CD14-positive monocyte (primary cell): ENCODE measurements around the gene CROCC2. TPM values are rescaled to one million over a fixed set of nuclear protein-coding genes. Genes with fewer than 3 reads are reported as not detected.
A peak's percentile ranks its signal among the peaks of the same experiment; 100 is the strongest.

Experiments used
- DNase-seq, 3 donors: peaks; one replicate each; pipeline ENCODE4 v3.0.0-alpha.2; 2011 to 2022
- H2AFZ ChIP-seq: 2 replicates; pipeline ENCODE4 v1.6.0; 2012; ENCODE audit warnings: mild to moderate bottlenecking, low read depth, low read length, inconsistent platforms; ENCODE audit not compliant: insufficient read depth, poor library complexity, severe bottlenecking
- H3K27ac ChIP-seq, 2 donors: 1 replicate in 1 of 2; 2 replicates in 1 of 2; pipeline ENCODE4 v1.5.1; 2012 to 2013; ENCODE audit warnings: low read length in 2 of 2, control low read depth in 1 of 2, inconsistent platforms in 1 of 2, low read depth in 1 of 2, mild to moderate bottlenecking in 1 of 2
- H3K27me3 ChIP-seq, 2 donors: one replicate each; pipeline versions ENCODE4 v1.6.0 to v1.6.1; 2011 to 2013; ENCODE audit warnings: low read length in 2 of 2; ENCODE audit not compliant: control insufficient read depth in 2 of 2, insufficient read depth in 2 of 2
- H3K36me3 ChIP-seq, 2 donors: replicated peaks in 1 of 2; 1 replicate in 1 of 2; 2 replicates in 1 of 2; pipeline versions ENCODE4 v1.5.1 to v1.6.1; 2012 to 2013; ENCODE audit warnings: low read length in 2 of 2, control low read depth in 1 of 2, inconsistent platforms in 1 of 2, mild to moderate bottlenecking in 1 of 2; ENCODE audit not compliant: insufficient read depth in 2 of 2, control insufficient read depth in 1 of 2
- H3K4me1 ChIP-seq, 2 donors: 1 replicate in 1 of 2; 2 replicates in 1 of 2; pipeline versions ENCODE4 v1.5.1 to v1.6.1; 2012 to 2013; ENCODE audit warnings: low read length in 2 of 2, control low read depth in 1 of 2, inconsistent platforms in 1 of 2, mild to moderate bottlenecking in 1 of 2, moderate library complexity in 1 of 2; ENCODE audit not compliant: insufficient read depth in 2 of 2, control insufficient read depth in 1 of 2
- H3K4me2 ChIP-seq: replicated peaks from 2 replicates; pipeline ENCODE3; 2012; ENCODE audit warnings: low read length, moderate library complexity, mild to moderate bottlenecking; ENCODE audit not compliant: poor library complexity, severe bottlenecking; ENCODE audit errors: extremely low read depth
- H3K4me3 ChIP-seq, 3 experiments: fragments of 200-600 bp in 1 of 3; sonication (generic) in 1 of 3; replicated peaks in 1 of 3; 1 replicate in 2 of 3; 2 replicates in 1 of 3; pipeline ENCODE4 v1.5.1; 2011 to 2013; ENCODE audit warnings: low read length in 3 of 3, mild to moderate bottlenecking in 3 of 3, control low read depth in 2 of 3, low read depth in 2 of 3, inconsistent platforms in 1 of 3, moderate library complexity in 1 of 3
- H3K79me2 ChIP-seq: 2 replicates; pipeline ENCODE4 v1.6.0; 2012; ENCODE audit warnings: mild to moderate bottlenecking, control low read depth, inconsistent platforms, low read length, moderate library complexity; ENCODE audit not compliant: insufficient read depth
- H3K9ac ChIP-seq: 2 replicates; pipeline ENCODE4 v1.6.0; 2017; ENCODE audit warnings: low read length, mild to moderate bottlenecking; ENCODE audit not compliant: insufficient read depth, poor library complexity, severe bottlenecking
- H3K9me3 ChIP-seq, 2 donors: replicated peaks in 1 of 2; 1 replicate in 1 of 2; 2 replicates in 1 of 2; pipeline versions ENCODE4 v1.5.1 to v1.6.1; 2012 to 2013; ENCODE audit warnings: low read length in 2 of 2, control low read depth in 1 of 2; ENCODE audit not compliant: control insufficient read depth in 1 of 2, insufficient read depth in 1 of 2
- H4K20me1 ChIP-seq: 2 replicates; pipeline ENCODE4 v1.6.0; 2012; ENCODE audit warnings: mild to moderate bottlenecking, low read length, control low read depth, moderate library complexity; ENCODE audit not compliant: insufficient read depth
- H3K27ac Mint-ChIP-seq, 7 donors: one replicate each; pipeline ENCODE4 v1.8.0; 2020; ENCODE audit warnings: mild to moderate bottlenecking in 7 of 7, mixed read lengths in 7 of 7, moderate library complexity in 6 of 7, inconsistent platforms in 2 of 7
- H3K27me3 Mint-ChIP-seq, 3 donors: one replicate each; pipeline ENCODE4 v1.8.0; 2021 to 2022; ENCODE audit warnings: low read depth in 3 of 3, mild to moderate bottlenecking in 3 of 3, mixed read lengths in 3 of 3, moderate library complexity in 3 of 3, inconsistent platforms in 1 of 3
- H3K36me3 Mint-ChIP-seq, 2 donors: one replicate each; pipeline ENCODE4 v1.8.0; 2020; ENCODE audit warnings: mixed read lengths in 2 of 2, inconsistent platforms in 1 of 2, mild to moderate bottlenecking in 1 of 2
- H3K4me1 Mint-ChIP-seq: one replicate; pipeline ENCODE4 v1.8.0; 2020; ENCODE audit warnings: mild to moderate bottlenecking, mixed read lengths
- H3K4me3 Mint-ChIP-seq, 2 donors: one replicate each; pipeline ENCODE4 v1.8.0; 2020; ENCODE audit warnings: mild to moderate bottlenecking in 2 of 2, mixed read lengths in 2 of 2, moderate library complexity in 1 of 2
- H3K9me3 Mint-ChIP-seq, 7 donors: one replicate each; pipeline ENCODE4 v1.8.0; 2020 to 2022; ENCODE audit warnings: mixed read lengths in 7 of 7, mild to moderate bottlenecking in 6 of 7, moderate library complexity in 6 of 7, inconsistent platforms in 2 of 7
- WGBS: methylation state at CpG from one replicate; pipeline ENCODE4 v1.1.5; 2013; ENCODE audit warnings: missing lambda C conversion rate; ENCODE audit not compliant: insufficient coverage; 5-methylcytosine and 5-hydroxymethylcytosine counted together
- intact Hi-C, 2 donors: fragments of 100-400 bp; cut with micrococcal nuclease; formaldehyde crosslinking; loops; one replicate each; pipeline versions ENCODE4 v1.15.0 to v1.15.1; 2023
- polyA plus RNA-seq, 3 donors: library from polyadenylated mRNA; depleted of rRNA in 1 of 3; unstranded in 2 of 3; stranded (reverse) in 1 of 3; fragments of 300-500 nt in 2 of 3; fragments of >200 nt in 1 of 3; fragmentation: Illumina TruSeq in 2 of 3; gene quantifications; 1 replicate in 2 of 3; 2 replicates in 1 of 3; pipeline ENCODE4 v1.2.3, GENCODE V29; 2012 to 2021
- TF ChIP-seq, protein P1 (sequence below): fragments of 200-600 bp; IDR thresholded peaks from one replicate; pipeline ENCODE4 v1.8.0; 2022; ENCODE audit warnings: antibody characterized with exemption, mild to moderate bottlenecking

CROCC2 gene
- polyA plus RNA-seq, 3 donors = 0.15 TPM; not detected in 2

DNA sequence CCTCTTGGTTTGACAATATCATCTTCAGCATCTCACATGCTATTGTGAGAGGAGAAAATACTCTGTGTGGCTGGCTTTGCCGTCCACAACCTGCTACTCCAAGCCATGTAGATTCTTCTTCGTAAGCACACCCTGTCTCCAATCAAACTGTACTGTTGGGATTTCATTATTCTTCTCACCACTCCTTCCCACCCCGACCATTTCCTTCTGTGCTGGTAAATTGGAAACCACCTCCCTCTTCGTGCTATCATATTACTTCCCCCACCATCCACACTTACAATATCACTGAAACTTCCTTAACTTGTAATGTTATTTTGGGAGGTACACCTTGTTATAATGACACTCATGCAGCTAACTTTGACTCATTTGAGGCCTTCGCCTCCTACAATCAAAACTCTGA, 40.7 kb upstream of the CROCC2 start:
- no peaks in the 10 kb centered on the region for H3K36me3 Mint-ChIP-seq
- no peak overlapping the region for H3K4me2 ChIP-seq
- no peak overlapping the region for H3K9ac ChIP-seq
- H2AFZ ChIP-seq = no peak overlapping the region
- no peak for DNase-seq
- intact Hi-C loops = no loop called here
- H4K20me1 ChIP-seq = no peaks in the 10 kb centered on the region
- 75% methylated on average over 2 of the region's 5 CpGs for WGBS
- H3K4me1 ChIP-seq = no peaks in the 10 kb centered on the region
- H3K4me3 Mint-ChIP-seq = no peak overlapping the region
- H3K9me3 ChIP-seq = no peaks in the 10 kb centered on the region
- H3K27me3 ChIP-seq = no peaks in the 10 kb centered on the region
- peaks cover 5% of the 10 kb centered on the region for H3K4me1 Mint-ChIP-seq
- H3K27ac Mint-ChIP-seq = no peak overlapping the region
- no peaks in the 10 kb centered on the region for H3K36me3 ChIP-seq
- H3K4me3 ChIP-seq = no peak overlapping the region
- H3K27me3 Mint-ChIP-seq = peaks cover 0 to 8% (median 5%) of the 10 kb centered on the region in 3 donors
- no peaks in the 10 kb centered on the region for H3K9me3 Mint-ChIP-seq
- TF ChIP-seq, protein P1, sequence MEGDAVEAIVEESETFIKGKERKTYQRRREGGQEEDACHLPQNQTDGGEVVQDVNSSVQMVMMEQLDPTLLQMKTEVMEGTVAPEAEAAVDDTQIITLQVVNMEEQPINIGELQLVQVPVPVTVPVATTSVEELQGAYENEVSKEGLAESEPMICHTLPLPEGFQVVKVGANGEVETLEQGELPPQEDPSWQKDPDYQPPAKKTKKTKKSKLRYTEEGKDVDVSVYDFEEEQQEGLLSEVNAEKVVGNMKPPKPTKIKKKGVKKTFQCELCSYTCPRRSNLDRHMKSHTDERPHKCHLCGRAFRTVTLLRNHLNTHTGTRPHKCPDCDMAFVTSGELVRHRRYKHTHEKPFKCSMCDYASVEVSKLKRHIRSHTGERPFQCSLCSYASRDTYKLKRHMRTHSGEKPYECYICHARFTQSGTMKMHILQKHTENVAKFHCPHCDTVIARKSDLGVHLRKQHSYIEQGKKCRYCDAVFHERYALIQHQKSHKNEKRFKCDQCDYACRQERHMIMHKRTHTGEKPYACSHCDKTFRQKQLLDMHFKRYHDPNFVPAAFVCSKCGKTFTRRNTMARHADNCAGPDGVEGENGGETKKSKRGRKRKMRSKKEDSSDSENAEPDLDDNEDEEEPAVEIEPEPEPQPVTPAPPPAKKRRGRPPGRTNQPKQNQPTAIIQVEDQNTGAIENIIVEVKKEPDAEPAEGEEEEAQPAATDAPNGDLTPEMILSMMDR = no peak
- H3K79me2 ChIP-seq = no peaks in the 10 kb centered on the region
- no peak overlapping the region for H3K27ac ChIP-seq

DNA sequence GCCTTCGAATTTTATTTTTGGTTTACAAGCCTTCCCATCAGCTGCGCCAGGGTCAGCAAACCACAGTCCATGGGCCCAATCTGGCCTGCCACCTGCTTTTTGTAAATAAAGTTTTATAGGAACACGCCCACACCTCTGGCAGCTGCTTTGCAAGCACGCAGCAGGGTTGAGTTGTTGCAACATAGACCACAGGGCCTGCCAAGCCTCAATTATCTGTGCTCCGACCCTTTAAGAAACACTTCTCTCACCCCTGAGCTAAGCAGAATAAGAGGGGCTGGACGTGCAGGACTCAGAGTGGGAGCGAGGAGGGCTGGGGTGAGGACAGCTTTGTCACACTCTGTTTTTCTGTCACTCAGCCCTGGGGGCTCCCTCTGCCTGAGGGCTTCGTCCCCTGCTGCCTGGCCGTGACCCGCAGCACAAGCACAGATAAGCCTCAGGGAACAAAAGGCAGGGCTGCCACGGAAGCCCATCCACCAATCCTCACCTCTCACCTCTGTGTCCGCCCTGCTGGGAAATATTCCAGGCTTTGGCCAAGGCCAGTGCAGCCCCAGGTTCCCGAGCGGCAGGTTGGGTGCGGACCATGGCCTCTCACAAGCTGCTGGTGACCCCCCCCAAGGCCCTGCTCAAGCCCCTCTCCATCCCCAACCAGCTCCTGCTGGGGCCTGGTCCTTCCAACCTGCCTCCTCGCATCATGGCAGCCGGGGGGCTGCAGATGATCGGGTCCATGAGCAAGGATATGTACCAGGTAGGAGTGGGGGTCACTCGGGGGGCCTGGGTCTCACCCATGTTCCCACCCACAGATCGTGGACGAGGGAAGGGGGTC, 37.6 kb upstream of the CROCC2 start, which contains the start of gene AGXT:
Gene AGXT (plus strand): TSS at position 539 of the 823 bp plus-strand sequence. CDS start 42 bp downstream, at position 581.
- Histone ChIP-seq H2AFZ (no peak within 1 kb of the TSS), H3K79me2 (no peaks in the 10 kb centered on the region), H3K9ac (no peak within 1 kb of the TSS), H3K9me3 (no peaks in the 10 kb centered on the region), H3K27ac (no peak within 1 kb of the TSS), H3K36me3 (no peaks in the 10 kb centered on the region), H4K20me1 (no peaks in the 10 kb centered on the region), H3K27me3 (no peaks in the 10 kb centered on the region), H3K4me2 (no peak within 1 kb of the TSS), H3K4me1 (no peaks in the 10 kb centered on the region), H3K4me3 (no peak within 1 kb of the TSS)
- Mint-ChIP-seq H3K27ac (peak within 1 kb of the TSS in 1 of 7 donors; percentile 18), H3K9me3 (peaks cover 0 to 4% (median 0%) of the 10 kb centered on the region in 7 donors), H3K27me3 (peaks cover 3 to 6% (median 5%) of the 10 kb centered on the region in 3 donors), H3K4me1 (peaks cover 5% of the 10 kb centered on the region), H3K36me3 (no peaks in the 10 kb centered on the region), H3K4me3 (no peak within 1 kb of the TSS)
- DNase-seq = no peak
- intact Hi-C loops = no loop called here
- 91% methylated on average over 11 of the region's 21 CpGs for whole genome bisulfite sequencing
- TF ChIP-seq, protein P1 = no peak
